Nephron (organoid): ENCODE data around the gene TSPAN18.

Experiments used
- H3K27ac Mint-ChIP-seq, 3 experiments: 2 replicates each; pipeline ENCODE4 v1.8.0; 2020; ENCODE audit warnings: mixed read lengths in 3 of 3, mild to moderate bottlenecking in 2 of 3, moderate library complexity in 1 of 3
- H3K27me3 Mint-ChIP-seq: 2 replicates; pipeline ENCODE4 v1.8.0; 2021; ENCODE audit warnings: low read depth, mild to moderate bottlenecking, moderate library complexity, mixed read lengths
- H3K36me3 Mint-ChIP-seq: 2 replicates; pipeline ENCODE4 v1.8.0; 2020; ENCODE audit warnings: low read depth, mixed read lengths
- H3K4me1 Mint-ChIP-seq: 2 replicates; pipeline ENCODE4 v1.8.0; 2020; ENCODE audit warnings: mixed read lengths
- H3K4me3 Mint-ChIP-seq, 3 experiments: 2 replicates each; pipeline ENCODE4 v1.8.0; 2020; ENCODE audit warnings: mild to moderate bottlenecking in 3 of 3, mixed read lengths in 3 of 3, moderate library complexity in 2 of 3
- H3K9me3 Mint-ChIP-seq: 2 replicates; pipeline ENCODE4 v1.8.0; 2020; ENCODE audit warnings: mixed read lengths
- CTCF ChIP-seq, 3 experiments: fragments of 200-600 bp; sonication (generic); IDR thresholded peaks; one replicate each; pipeline ENCODE4 v1.5.0; 2021; ENCODE audit warnings: antibody characterized with exemption in 3 of 3; ENCODE audit not compliant: unreplicated experiment in 3 of 3

The TSPAN18 gene

GRCh38 chr11:44741976-44742375 lies 15.2 kb downstream of the TSPAN18 start:
- H3K4me3 Mint-ChIP-seq = no peak overlapping the region
- no peak for TF ChIP-seq CTCF (IDR thresholded peaks at IDR 0.05; ENCODE audit: unreplicated experiment in 3 of 3)
- H3K36me3 Mint-ChIP-seq = peaks cover 4% of the 10 kb centered on the region
- H3K4me1 Mint-ChIP-seq = peaks cover 67% of the 10 kb centered on the region
- peak overlapping the region in 2 of 3 experiments; percentile 18 to 96 for H3K27ac Mint-ChIP-seq
- H3K27me3 Mint-ChIP-seq = no peaks in the 10 kb centered on the region
- no peaks in the 10 kb centered on the region for H3K9me3 Mint-ChIP-seq

GRCh38 chr11:44742508-44743246 lies 15.9 kb downstream of the TSPAN18 start:
- H3K27ac Mint-ChIP-seq = peak overlapping the region in 2 of 3 experiments; percentile 93 to 96
- no peak overlapping the region for H3K4me3 Mint-ChIP-seq
- peaks cover 67% of the 10 kb centered on the region for H3K4me1 Mint-ChIP-seq
- no peaks in the 10 kb centered on the region for H3K9me3 Mint-ChIP-seq
- H3K36me3 Mint-ChIP-seq = peaks cover 4% of the 10 kb centered on the region
- no peak for TF ChIP-seq CTCF (IDR thresholded peaks at IDR 0.05; ENCODE audit: unreplicated experiment in 3 of 3)
- H3K27me3 Mint-ChIP-seq = no peaks in the 10 kb centered on the region

- H3K4me1 Mint-ChIP-seq = peaks cover 65% of the 10 kb centered on the region
- no peak overlapping the region for H3K4me3 Mint-ChIP-seq
- TF ChIP-seq CTCF (IDR thresholded peaks at IDR 0.05; ENCODE audit: unreplicated experiment in 3 of 3) = no peak
- peaks cover 4% of the 10 kb centered on the region for H3K36me3 Mint-ChIP-seq
- no peaks in the 10 kb centered on the region for H3K27me3 Mint-ChIP-seq
- peak overlapping the region in 2 of 3 experiments; percentile 93 to 96 for H3K27ac Mint-ChIP-seq
- H3K9me3 Mint-ChIP-seq = no peaks in the 10 kb centered on the region
These were observed 16.6 kb downstream of the TSPAN18 start for GRCh38 chr11:44743326-44743725.

- Mint-ChIP-seq H3K9me3 (no peaks in the 10 kb centered on the region), H3K27me3 (no peaks in the 10 kb centered on the region), H3K4me1 (peaks cover 60% of the 10 kb centered on the region), H3K36me3 (no peaks in the 10 kb centered on the region), H3K27ac (peak overlapping the region; percentile 84 to 96 (median 93)), H3K4me3 (peak overlapping the region in 1 of 3 experiments; percentile 55)
- TF ChIP-seq CTCF (IDR thresholded peaks at IDR 0.05; ENCODE audit: unreplicated experiment in 3 of 3) = no peak
These were observed 17.3 kb downstream of the TSPAN18 start for GRCh38 chr11:44743959-44744557.

GRCh38 chr11:44746894-44747293 lies 20.1 kb downstream of the TSPAN18 start:
- Mint-ChIP-seq H3K27me3 (no peaks in the 10 kb centered on the region), H3K9me3 (no peaks in the 10 kb centered on the region), H3K27ac (peak overlapping the region in 1 of 3 experiments; percentile 10), H3K4me3 (no peak overlapping the region), H3K36me3 (no peaks in the 10 kb centered on the region), H3K4me1 (peaks cover 56% of the 10 kb centered on the region)
- TF ChIP-seq CTCF (IDR thresholded peaks at IDR 0.05; ENCODE audit: unreplicated experiment in 3 of 3) = no peak
